ENCODE measurements around the gene MRPS2. TPM values are rescaled to one million over a fixed set of nuclear protein-coding genes. Genes with fewer than 3 reads are reported as not detected.

Gene MRPS2
- total RNA-seq, 1 donor from 2014 or later, result 61.7 TPM

DNA sequence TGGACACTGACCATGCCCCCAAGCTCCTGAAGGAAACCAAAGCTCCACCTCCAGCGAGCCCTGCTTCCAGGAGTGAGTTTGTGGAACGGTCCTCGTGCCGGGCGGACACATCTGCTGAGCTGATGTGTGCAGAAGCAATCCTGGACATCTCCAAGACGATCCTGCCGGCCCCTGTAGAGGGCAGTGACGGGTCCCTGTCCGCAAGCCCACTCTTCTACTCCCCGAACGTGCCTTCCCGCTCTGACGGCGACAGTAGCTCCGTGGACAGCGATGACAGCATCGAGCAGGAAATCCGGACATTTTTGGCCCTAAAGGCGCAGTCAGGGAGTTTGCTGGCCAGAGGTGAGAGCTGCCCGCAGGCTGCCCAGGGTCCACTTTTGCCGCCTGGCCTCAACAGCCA, 14.7 kb upstream of the MRPS2 start:
- Mint-ChIP-seq H3K9me3 (no peaks in the 10 kb centered on the region), H3K36me3 (ENCODE audit: low read depth) (no peaks in the 10 kb centered on the region), H3K27ac (no peak overlapping the region), H3K27me3 (ENCODE audit: low read depth) (peaks cover 24% of the 10 kb centered on the region), H3K4me1 (ENCODE audit: low read depth) (no peaks in the 10 kb centered on the region), H3K4me3 (ENCODE audit: low read depth) (no peak overlapping the region)
- no peak for DNase-seq (ENCODE audit: low spot score)
- intact Hi-C loops (cut with micrococcal nuclease), result no loop called here

DNA sequence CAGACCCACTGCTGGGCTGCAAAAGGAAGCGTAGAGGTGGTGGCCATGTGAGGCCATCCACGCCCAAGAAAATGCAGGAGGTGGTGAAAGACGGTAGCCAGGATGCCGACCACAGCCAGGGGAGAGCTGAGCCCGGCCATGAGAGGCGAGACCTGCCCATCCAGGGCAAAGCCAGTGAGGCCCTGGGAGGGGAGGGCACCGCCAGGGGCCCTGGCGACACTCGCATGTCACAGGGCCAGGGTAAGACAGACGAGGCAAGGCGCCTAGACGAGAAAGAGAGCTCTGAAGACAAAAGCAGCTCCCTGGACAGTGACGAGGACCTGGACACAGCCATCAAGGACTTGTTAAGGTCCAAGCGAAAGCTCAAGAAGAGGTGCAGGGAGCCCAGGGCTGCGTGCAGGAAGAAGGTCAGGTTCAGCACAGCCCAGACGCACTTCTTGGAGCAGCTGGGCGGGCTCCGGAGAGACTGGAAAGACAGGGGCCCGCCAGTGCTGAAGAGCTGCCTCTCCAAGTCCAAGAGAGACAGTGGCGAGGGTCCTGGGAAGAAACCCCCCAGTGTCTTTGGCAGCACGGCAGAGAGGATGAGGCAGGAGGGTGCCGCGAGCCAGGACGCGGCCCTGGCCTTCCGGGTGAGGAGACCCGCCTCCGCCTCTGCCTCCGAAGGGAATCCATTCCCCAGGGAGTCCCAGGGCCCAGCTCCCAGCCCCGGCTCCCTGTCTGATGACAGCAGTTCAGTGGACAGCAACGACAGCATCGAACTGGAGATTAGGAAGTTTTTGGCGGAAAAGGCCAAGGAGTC, 14.0 kb upstream of the MRPS2 start:
- Mint-ChIP-seq H3K27me3 (ENCODE audit: low read depth) (peaks cover 19% of the 10 kb centered on the region), H3K9me3 (no peaks in the 10 kb centered on the region), H3K4me3 (ENCODE audit: low read depth) (no peak overlapping the region), H3K27ac (no peak overlapping the region), H3K36me3 (ENCODE audit: low read depth) (no peaks in the 10 kb centered on the region), H3K4me1 (ENCODE audit: low read depth) (no peaks in the 10 kb centered on the region)
- DNase-seq (ENCODE audit: low spot score), result no peak
- intact Hi-C loops (cut with micrococcal nuclease), result no loop called here

DNA sequence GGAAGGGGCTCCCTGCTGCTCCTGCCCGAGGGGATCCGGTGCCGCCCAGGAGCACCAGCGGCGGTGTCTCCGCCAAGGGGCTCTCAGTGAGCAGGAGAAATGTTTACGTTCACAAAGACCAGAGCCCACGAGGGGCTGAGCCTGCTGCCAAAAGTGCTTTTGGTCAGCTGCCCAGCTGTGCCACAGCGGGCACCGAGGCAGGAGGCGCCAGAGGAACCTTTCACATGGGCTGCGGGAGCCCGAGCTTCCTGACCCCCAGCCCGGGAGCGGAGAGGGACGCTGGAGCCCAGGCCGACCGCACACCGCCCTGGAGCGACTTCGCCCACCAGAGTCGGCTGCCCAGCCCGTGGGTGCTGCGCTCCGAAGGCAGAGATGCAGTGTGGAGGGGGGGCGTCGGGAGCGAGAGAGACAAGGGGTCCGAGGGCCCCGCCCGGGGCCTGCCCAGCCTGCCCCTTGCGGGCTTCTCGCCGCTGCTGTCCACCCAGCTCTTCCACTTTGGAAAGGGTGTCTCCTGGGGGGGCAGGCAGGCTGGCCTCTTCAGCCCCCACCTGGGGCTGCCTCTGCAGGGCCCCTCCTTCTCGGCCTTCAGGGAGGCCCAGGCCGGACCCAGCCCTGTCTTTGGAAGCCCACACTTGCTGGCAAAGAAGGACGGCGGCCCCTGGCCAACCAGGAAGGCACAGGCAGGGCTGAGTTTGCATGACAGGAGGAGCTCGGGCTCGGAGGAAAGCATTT, 13.0 kb upstream of the MRPS2 start:
- no peak for DNase-seq (ENCODE audit: low spot score)
- intact Hi-C loops (cut with micrococcal nuclease), result no loop called here
- no peaks in the 10 kb centered on the region for H3K9me3 Mint-ChIP-seq
- H3K27me3 Mint-ChIP-seq (ENCODE audit: low read depth), result peaks cover 10% of the 10 kb centered on the region
- no peak overlapping the region for H3K27ac Mint-ChIP-seq
- H3K4me1 Mint-ChIP-seq (ENCODE audit: low read depth), result no peaks in the 10 kb centered on the region
- no peaks in the 10 kb centered on the region for H3K36me3 Mint-ChIP-seq (ENCODE audit: low read depth)
- H3K4me3 Mint-ChIP-seq (ENCODE audit: low read depth), result no peak overlapping the region

DNA sequence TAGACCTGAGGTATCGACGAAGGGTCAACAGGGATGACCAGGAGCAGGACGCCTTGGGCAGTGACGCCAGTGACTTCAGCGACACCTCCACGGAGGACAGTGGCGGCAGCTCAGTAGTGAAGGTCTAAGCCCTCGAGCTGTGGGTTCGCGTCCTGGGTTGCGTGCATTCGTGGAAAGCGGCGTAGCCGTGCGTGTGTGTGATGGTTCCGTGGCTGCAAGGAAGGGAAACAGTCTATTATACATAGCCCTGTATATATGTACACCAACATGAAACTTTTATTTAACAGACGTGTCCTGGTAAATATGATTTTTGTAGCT, 12.5 kb upstream of the MRPS2 start:
- H3K4me1 Mint-ChIP-seq (ENCODE audit: low read depth), result no peaks in the 10 kb centered on the region
- no peak overlapping the region for H3K27ac Mint-ChIP-seq
- H3K27me3 Mint-ChIP-seq (ENCODE audit: low read depth), result peaks cover 5% of the 10 kb centered on the region
- no peaks in the 10 kb centered on the region for H3K36me3 Mint-ChIP-seq (ENCODE audit: low read depth)
- H3K9me3 Mint-ChIP-seq, result no peaks in the 10 kb centered on the region
- intact Hi-C loops (cut with micrococcal nuclease), result no loop called here
- DNase-seq (ENCODE audit: low spot score), result no peak
- H3K4me3 Mint-ChIP-seq (ENCODE audit: low read depth), result no peak overlapping the region

DNA sequence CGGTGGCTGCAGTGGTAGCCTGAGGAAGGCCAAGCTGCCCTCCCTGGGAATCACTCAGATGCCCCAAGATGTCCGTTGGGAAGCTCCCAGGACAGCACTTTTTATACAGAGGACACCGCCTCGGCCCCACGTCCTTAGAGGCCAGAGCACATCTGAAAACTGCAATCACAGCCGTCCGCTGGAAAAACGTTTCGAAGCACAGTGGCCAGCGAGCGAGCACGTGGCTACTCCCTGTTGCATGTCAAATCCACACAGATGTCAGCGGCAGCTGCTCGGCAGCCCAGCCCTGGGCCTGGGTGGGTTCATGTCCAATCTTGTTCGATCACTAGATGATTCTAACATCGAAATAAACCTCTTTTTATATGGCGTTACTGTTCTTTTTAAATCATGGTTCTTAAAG, 12.0 kb upstream of the MRPS2 start:
- intact Hi-C loops (cut with micrococcal nuclease), result no loop called here
- H3K4me1 Mint-ChIP-seq (ENCODE audit: low read depth), result no peaks in the 10 kb centered on the region
- DNase-seq (ENCODE audit: low spot score), result no peak
- H3K27ac Mint-ChIP-seq, result no peak overlapping the region
- H3K9me3 Mint-ChIP-seq, result no peaks in the 10 kb centered on the region
- no peak overlapping the region for H3K4me3 Mint-ChIP-seq (ENCODE audit: low read depth)
- H3K36me3 Mint-ChIP-seq (ENCODE audit: low read depth), result no peaks in the 10 kb centered on the region
- peaks cover 4% of the 10 kb centered on the region for H3K27me3 Mint-ChIP-seq (ENCODE audit: low read depth)

DNA sequence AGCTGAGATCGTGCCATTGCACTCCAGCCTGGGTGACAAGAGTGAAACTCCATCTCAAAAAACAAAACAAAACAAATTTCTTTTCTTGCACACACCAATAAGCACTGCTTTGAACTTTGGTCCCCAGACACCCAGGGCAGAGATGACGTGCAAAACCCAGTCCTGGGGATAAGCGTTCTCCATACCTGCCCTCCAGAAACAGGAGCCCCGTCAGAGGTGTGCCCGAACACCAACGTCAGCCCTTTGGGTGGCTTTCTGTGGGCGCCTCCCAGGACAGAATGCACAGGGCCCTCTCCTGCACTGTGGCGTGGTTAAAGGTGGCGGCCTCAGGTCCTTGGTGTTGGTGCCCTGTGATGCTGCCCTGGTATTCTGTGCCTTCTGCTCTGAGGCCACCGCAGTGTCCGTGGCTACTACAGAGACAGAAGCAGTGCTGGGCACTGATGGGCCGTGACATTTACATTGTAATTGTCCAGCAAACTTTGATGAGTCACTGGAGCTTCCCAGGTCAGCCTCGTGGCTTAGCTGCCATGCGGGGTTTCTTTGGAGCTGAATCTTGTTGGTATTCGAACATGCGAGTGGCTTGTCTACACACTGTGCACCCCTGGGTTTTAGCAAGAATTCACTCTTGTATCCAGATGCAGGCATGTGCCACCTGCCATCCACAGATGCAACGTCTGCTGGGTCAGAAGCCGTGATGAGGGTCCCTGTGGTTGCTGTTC, 11.1 kb upstream of the MRPS2 start:
- no peaks in the 10 kb centered on the region for H3K27me3 Mint-ChIP-seq (ENCODE audit: low read depth)
- no peak overlapping the region for H3K27ac Mint-ChIP-seq
- intact Hi-C loops (cut with micrococcal nuclease), result no loop called here
- no peaks in the 10 kb centered on the region for H3K4me1 Mint-ChIP-seq (ENCODE audit: low read depth)
- DNase-seq (ENCODE audit: low spot score), result no peak
- H3K36me3 Mint-ChIP-seq (ENCODE audit: low read depth), result no peaks in the 10 kb centered on the region
- H3K9me3 Mint-ChIP-seq, result no peaks in the 10 kb centered on the region
- no peak overlapping the region for H3K4me3 Mint-ChIP-seq (ENCODE audit: low read depth)

DNA sequence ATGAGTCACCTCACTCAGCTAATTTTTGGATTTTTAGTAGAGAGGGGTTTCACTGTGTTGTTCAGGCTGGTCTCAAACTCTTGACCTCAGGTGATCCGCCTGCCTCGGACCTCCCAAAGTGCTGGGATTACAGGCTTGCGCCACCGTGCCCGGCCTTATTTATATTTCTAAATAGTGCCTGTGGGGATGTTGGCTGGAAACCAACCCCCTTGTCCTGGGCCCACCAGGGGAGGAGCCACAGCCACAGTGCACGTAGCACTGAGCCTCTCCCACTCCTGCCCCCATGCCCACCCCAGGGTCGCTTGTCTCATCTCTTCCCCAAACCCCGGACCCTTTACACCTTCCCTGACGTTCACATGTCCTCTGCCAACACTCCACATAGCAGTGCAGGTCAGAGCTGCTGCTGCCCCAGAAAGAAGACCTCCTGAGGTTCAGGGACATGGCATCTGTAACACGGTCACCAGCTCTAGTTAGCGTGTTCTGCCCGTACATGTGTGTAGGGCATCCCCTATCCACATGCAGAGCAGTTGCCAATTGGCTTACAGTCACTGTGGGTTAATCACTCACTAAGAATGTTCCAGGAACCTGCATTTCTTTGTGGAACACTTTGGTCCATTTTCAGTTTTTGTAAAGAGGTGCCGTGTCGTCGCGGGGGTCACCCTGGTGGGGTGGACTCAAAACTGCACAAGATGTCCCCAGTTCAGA, 10.2 kb upstream of the MRPS2 start:
- H3K27me3 Mint-ChIP-seq (ENCODE audit: low read depth), result no peaks in the 10 kb centered on the region
- intact Hi-C loops (cut with micrococcal nuclease), result no loop called here
- no peak for DNase-seq (ENCODE audit: low spot score)
- H3K27ac Mint-ChIP-seq, result no peak overlapping the region
- H3K4me1 Mint-ChIP-seq (ENCODE audit: low read depth), result no peaks in the 10 kb centered on the region
- H3K9me3 Mint-ChIP-seq, result no peaks in the 10 kb centered on the region
- H3K36me3 Mint-ChIP-seq (ENCODE audit: low read depth), result no peaks in the 10 kb centered on the region
- H3K4me3 Mint-ChIP-seq (ENCODE audit: low read depth), result no peak overlapping the region

DNA sequence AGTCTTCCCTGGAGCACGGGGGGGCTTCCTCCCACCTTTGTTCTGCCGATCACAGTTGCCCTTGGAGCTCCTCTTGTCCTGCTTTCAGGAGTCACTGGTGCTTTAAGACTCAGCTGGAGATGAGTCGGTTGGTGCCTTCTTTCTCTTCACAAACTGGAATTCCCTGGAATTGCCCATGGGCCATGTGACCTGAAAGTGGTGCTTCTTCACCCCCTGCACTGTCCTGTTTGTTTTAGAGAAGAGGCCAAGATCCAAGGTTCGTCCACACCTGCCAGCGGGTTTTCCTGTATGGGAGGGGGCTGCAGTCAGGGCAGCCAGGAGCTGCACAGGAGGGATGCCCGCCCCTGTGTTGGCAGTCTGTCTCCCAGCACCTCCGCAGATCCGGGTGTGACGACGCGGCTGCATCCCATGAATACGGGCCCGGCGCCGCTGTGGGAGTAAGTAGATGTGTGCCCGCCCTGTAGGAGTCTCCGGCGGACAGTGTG, 9.5 kb upstream of the MRPS2 start:
- H3K27me3 Mint-ChIP-seq (ENCODE audit: low read depth), result no peaks in the 10 kb centered on the region
- H3K4me3 Mint-ChIP-seq (ENCODE audit: low read depth), result no peak overlapping the region
- no peaks in the 10 kb centered on the region for H3K9me3 Mint-ChIP-seq
- no peaks in the 10 kb centered on the region for H3K36me3 Mint-ChIP-seq (ENCODE audit: low read depth)
- no peak overlapping the region for H3K27ac Mint-ChIP-seq
- intact Hi-C loops (cut with micrococcal nuclease), result no loop called here
- no peak for DNase-seq (ENCODE audit: low spot score)
- no peaks in the 10 kb centered on the region for H3K4me1 Mint-ChIP-seq (ENCODE audit: low read depth)

DNA sequence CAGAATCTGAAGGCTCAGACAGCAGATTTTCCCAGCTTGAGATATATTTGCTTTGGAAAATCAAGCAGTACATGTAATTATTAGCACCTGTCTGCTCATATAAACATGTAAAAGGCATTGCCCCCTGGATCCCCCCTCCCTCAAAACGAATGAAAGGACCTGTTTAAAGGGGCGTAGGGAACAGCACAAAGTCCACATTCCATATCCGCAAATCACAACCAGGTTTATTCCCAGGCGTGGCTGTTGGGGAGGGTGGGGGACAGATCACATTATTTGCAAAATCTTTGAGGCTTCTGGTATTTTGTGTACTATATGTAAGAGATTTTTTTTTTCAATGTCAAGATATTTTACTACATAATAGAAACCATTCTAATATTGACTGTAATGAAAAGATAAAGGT, 8.7 kb upstream of the MRPS2 start:
- Mint-ChIP-seq H3K4me3 (ENCODE audit: low read depth) (no peak overlapping the region), H3K4me1 (ENCODE audit: low read depth) (no peaks in the 10 kb centered on the region), H3K9me3 (no peaks in the 10 kb centered on the region), H3K36me3 (ENCODE audit: low read depth) (no peaks in the 10 kb centered on the region), H3K27ac (no peak overlapping the region), H3K27me3 (ENCODE audit: low read depth) (no peaks in the 10 kb centered on the region)
- intact Hi-C loops (cut with micrococcal nuclease), result no loop called here
- no peak for DNase-seq (ENCODE audit: low spot score)

DNA sequence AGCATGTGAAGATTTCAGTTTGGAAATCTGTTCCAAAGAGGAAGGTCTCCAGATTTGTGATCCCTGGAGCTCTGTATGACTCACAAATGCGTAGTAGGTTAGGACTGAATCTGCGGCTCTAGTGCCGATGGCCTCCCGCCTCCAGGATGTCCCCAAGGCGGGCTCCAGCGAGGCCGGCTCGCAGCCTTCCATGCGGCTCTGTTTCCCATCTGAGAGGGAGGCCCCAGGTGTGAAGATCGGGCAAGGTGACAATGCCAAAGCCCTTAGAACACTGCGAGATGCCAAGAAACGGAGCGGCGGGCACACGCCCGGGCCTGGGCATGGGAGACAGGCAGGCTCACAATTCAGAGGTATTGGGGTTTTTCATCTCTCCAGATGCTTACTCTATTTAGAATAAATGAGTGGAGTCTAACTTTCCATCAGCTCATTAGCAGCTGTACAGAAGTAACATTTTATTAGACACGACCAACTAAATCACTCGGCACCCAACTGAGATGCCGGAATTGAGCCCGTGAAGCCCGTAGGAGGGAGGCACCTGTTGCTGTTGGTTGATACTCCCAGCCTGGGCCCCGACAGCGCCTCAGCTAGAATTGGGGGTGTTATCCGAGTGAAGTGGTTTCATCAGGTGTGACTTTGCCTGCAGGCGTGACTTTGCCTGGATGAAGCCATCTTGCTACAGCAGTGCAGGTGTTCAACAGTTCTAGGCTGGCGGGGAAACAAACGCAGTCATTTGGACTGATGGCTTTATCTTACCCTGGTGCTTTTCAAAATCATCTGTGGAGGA, 7.4 kb upstream of the MRPS2 start:
- H3K27ac Mint-ChIP-seq, result no peak overlapping the region
- H3K4me3 Mint-ChIP-seq (ENCODE audit: low read depth), result no peak overlapping the region
- H3K36me3 Mint-ChIP-seq (ENCODE audit: low read depth), result no peaks in the 10 kb centered on the region
- no peak for DNase-seq (ENCODE audit: low spot score)
- no peaks in the 10 kb centered on the region for H3K4me1 Mint-ChIP-seq (ENCODE audit: low read depth)
- intact Hi-C loops (cut with micrococcal nuclease), result no loop called here
- H3K27me3 Mint-ChIP-seq (ENCODE audit: low read depth), result peaks cover 1% of the 10 kb centered on the region
- no peaks in the 10 kb centered on the region for H3K9me3 Mint-ChIP-seq

DNA sequence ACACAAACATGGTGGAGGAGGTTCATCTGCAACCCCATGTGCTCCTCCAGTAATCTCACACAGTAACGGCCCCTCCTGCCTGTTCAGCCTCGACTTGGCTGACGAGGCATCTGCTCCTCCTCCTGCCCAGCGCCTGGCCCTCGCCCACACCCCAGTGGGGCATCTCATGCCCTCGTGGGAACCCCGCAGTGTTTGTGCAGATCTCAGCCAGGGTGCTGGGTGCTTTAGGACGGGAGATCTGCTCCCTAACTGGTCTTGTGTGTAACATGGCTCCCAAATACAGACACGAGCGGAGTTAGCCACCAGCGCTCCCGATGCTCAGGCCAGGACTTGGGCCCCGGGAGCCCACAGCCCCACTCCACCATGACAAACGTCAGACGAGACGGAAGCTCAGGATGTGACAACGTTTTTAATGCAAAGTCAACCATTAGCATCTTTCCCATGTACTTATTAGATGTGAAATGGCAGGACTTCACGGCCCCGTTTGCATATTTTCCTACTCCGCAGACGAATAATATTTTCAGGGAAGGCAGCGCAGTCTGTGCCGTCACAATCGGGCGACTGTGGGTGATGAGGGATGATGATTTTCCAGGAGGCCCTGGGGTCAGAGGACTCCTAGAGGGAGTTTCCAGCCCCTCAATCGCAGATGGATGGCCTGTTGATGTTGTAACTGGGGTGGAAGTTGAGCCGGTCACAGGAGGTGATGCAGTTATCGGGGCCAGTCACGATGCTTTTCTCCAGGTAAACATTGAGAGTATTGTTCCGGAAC, 5.5 kb upstream of the MRPS2 start:
- peaks cover 7% of the 10 kb centered on the region for H3K27me3 Mint-ChIP-seq (ENCODE audit: low read depth)
- no peak for DNase-seq (ENCODE audit: low spot score)
- no peak overlapping the region for H3K4me3 Mint-ChIP-seq (ENCODE audit: low read depth)
- no peak overlapping the region for H3K27ac Mint-ChIP-seq
- H3K4me1 Mint-ChIP-seq (ENCODE audit: low read depth), result peaks cover 5% of the 10 kb centered on the region
- H3K9me3 Mint-ChIP-seq, result no peaks in the 10 kb centered on the region
- no peaks in the 10 kb centered on the region for H3K36me3 Mint-ChIP-seq (ENCODE audit: low read depth)
- intact Hi-C loops (cut with micrococcal nuclease), result no loop called here
